GM12874 (cell line): ENCODE results near the gene CASK.

ENCODE experiments used
- TF ChIP-seq, protein P1 (sequence below): IDR thresholded peaks from 2 replicates; pipeline ENCODE4 v1.5.1; 2011; ENCODE audit warnings: low read depth, mild to moderate bottlenecking, control low read depth, low read length, moderate library complexity; ENCODE audit not compliant: insufficient read depth

CASK gene

DNA sequence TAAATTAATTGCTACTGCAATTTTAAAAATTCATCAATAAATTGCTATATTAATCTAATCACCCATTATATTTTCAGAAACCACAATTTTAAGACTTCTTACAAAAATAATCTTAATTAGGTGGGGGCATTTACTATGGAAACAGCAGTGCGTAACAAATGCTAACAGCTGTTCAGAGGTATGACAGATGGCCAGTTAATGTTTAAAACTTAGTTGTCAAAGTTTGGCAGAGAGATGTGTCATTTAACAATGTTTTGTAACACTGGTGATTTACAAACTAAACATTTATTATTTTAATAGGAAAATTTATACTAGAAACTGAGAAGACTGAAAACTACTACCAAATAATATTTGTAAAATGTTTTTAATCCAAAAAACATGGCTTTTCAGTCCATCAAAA, 319.8 kb downstream of the CASK start:
- TF ChIP-seq, protein P1, sequence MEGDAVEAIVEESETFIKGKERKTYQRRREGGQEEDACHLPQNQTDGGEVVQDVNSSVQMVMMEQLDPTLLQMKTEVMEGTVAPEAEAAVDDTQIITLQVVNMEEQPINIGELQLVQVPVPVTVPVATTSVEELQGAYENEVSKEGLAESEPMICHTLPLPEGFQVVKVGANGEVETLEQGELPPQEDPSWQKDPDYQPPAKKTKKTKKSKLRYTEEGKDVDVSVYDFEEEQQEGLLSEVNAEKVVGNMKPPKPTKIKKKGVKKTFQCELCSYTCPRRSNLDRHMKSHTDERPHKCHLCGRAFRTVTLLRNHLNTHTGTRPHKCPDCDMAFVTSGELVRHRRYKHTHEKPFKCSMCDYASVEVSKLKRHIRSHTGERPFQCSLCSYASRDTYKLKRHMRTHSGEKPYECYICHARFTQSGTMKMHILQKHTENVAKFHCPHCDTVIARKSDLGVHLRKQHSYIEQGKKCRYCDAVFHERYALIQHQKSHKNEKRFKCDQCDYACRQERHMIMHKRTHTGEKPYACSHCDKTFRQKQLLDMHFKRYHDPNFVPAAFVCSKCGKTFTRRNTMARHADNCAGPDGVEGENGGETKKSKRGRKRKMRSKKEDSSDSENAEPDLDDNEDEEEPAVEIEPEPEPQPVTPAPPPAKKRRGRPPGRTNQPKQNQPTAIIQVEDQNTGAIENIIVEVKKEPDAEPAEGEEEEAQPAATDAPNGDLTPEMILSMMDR, result no peak

DNA sequence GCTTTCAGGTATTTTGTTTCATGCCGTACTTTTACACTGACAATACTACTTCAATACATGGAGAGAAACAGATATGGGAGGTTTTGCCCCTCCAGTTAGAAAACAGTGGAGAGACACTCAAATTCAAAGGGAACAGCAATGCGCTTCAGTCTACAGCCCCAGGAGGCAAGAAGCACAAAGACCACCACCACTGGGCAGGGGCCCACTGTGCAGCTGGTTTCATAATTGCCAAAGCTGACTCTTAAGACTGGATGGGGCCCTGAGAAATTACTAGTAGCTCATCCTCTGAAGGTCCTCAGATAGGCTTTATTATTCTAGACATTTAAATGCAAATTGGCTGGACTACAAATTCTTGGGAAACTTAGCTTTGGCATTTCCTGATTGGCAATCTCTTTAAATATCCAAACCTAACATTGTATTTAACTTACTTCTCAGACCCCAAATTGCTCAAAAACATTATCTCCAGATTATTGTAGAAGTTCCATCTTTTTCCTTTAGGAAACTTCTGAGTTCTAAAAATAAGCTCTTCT, 320.5 kb downstream of the CASK start:
- TF ChIP-seq, protein P1, result no peak

DNA sequence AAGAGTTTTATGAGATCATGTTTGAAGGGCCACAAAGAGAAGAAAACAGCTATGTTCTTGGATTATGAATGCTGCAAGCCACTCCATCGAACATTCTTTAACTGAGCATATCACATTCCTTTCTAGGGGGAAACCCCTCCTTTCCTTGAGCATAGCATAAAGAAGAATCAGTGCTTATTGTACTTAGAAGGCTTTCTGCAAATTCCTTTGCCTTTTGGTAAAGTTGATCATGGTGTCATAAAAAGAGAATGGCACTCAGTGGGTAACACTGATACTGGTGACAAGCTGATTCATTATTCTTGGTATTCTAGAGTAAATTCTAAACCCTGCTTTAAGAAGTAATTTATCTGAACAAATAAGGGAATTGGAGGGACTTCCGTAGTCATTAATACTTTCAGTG, 323.1 kb downstream of the CASK start:
- TF ChIP-seq, protein P1, result no peak

DNA sequence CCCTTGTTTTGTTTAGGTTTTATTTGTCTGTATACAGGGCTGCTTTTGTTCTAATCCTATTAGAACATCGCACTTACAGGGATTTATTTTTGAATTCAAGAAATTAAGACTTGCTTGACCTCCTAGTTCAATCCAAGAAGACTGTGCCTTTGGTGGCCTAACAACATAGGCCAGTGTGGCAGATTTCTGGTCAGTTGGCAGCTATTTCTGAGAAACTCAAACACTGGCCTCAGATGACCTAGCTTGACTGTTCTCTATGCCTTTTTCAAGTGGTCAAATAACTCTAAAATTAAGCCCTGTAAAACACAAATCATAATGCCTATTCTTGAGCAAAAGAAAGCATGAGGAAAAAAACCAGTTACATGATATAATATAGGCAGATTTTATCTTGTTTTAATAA, 323.8 kb downstream of the CASK start:
- TF ChIP-seq, protein P1, result no peak

DNA sequence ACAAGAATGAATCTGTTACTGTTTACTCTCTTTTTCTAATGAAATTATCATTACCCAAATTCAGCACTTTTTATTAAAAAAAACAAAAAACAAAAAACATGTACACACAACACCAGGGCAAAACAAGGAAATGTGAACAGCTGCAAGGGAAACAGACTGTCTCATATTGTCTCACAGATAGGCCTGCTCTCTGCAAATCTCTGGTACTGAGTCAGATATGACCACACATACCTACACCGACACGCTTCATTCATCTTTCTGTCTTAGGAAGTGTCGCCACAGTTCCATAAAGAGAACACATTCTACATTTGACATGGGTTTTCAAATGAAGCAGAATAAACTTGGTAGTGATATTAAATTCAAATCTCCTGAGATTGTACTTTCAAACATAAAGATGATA, 326.8 kb downstream of the CASK start:
- TF ChIP-seq, protein P1, result no peak

DNA sequence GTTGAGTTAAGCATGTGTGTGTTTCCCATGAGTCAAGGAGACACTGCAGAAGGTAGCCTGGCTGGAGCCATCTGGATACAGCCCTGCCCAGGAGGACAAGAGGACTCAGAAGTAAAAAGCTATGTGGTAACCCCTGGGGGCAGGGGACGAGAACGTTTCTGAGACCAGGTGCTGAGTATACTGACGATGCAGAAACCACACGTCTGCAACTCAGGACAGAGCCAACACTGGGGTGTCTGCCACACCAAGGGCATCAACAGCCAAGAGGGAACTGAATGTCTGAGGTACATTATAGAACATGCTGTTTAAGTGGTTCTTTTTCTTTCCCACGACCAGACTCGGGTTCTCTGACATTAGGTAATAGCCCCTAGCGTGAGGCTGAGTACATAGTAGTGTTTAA, 328.7 kb downstream of the CASK start:
- TF ChIP-seq, protein P1, result no peak

GRCh38 chrX:41591906-41592305, 331.4 kb downstream of the CASK start:
- TF ChIP-seq, protein P1, result no peak
